Osteocyte (in vitro differentiated cells): ENCODE data around the gene ABHD2. TPM values are rescaled to one million over a fixed set of nuclear protein-coding genes. Genes with fewer than 3 reads are reported as not detected.
A peak's percentile ranks its signal among the peaks of the same experiment; 100 is the strongest.

ENCODE experiments used
- DNase-seq: peaks from one replicate; pipeline ENCODE4 v3.0.0; 2021; ENCODE audit warnings: mixed read lengths; ENCODE audit not compliant: unreplicated experiment; ENCODE audit errors: extremely low spot score
- H3K27ac Mint-ChIP-seq: one replicate; pipeline ENCODE4 v1.8.0; 2021; ENCODE audit warnings: mild to moderate bottlenecking, mixed read lengths; ENCODE audit not compliant: unreplicated experiment
- H3K27me3 Mint-ChIP-seq: one replicate; pipeline ENCODE4 v1.8.0; 2021; ENCODE audit warnings: mixed read lengths; ENCODE audit not compliant: unreplicated experiment
- H3K36me3 Mint-ChIP-seq: one replicate; pipeline ENCODE4 v1.8.0; 2021; ENCODE audit warnings: mixed read lengths; ENCODE audit not compliant: unreplicated experiment
- H3K4me1 Mint-ChIP-seq: one replicate; pipeline ENCODE4 v1.8.0; 2021; ENCODE audit warnings: mixed read lengths; ENCODE audit not compliant: unreplicated experiment
- H3K4me3 Mint-ChIP-seq: one replicate; pipeline ENCODE4 v1.8.0; 2021; ENCODE audit warnings: mild to moderate bottlenecking, moderate library complexity, mixed read lengths; ENCODE audit not compliant: unreplicated experiment
- H3K9me3 Mint-ChIP-seq: one replicate; pipeline ENCODE4 v1.8.0; 2021; ENCODE audit warnings: mixed read lengths; ENCODE audit not compliant: unreplicated experiment
- total RNA-seq: library from RNA; stranded (reverse); gene quantifications from 2 replicates; pipeline ENCODE4 v1.2.1, GENCODE V29; 2021
- TF ChIP-seq, protein P1 (sequence below): fragments of 200-600 bp; sonication (generic); IDR thresholded peaks from 2 replicates; pipeline ENCODE4 v1.5.0; 2021; ENCODE audit warnings: antibody characterized with exemption, mild to moderate bottlenecking, moderate library complexity

The ABHD2 gene
- total RNA-seq, 1 donor from 2014 or later: 85.7 TPM

- no peak for DNase-seq
- Mint-ChIP-seq H3K9me3 (no peaks in the 10 kb centered on the region), H3K27ac (no peak overlapping the region), H3K4me3 (no peak overlapping the region), H3K36me3 (peaks cover 19% of the 10 kb centered on the region), H3K27me3 (no peaks in the 10 kb centered on the region), H3K4me1 (no peaks in the 10 kb centered on the region)
- TF ChIP-seq, protein P1, sequence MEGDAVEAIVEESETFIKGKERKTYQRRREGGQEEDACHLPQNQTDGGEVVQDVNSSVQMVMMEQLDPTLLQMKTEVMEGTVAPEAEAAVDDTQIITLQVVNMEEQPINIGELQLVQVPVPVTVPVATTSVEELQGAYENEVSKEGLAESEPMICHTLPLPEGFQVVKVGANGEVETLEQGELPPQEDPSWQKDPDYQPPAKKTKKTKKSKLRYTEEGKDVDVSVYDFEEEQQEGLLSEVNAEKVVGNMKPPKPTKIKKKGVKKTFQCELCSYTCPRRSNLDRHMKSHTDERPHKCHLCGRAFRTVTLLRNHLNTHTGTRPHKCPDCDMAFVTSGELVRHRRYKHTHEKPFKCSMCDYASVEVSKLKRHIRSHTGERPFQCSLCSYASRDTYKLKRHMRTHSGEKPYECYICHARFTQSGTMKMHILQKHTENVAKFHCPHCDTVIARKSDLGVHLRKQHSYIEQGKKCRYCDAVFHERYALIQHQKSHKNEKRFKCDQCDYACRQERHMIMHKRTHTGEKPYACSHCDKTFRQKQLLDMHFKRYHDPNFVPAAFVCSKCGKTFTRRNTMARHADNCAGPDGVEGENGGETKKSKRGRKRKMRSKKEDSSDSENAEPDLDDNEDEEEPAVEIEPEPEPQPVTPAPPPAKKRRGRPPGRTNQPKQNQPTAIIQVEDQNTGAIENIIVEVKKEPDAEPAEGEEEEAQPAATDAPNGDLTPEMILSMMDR: no peak
These were observed 62.0 kb downstream of the ABHD2 start for GRCh38 chr15:89150287-89150686.

DNA sequence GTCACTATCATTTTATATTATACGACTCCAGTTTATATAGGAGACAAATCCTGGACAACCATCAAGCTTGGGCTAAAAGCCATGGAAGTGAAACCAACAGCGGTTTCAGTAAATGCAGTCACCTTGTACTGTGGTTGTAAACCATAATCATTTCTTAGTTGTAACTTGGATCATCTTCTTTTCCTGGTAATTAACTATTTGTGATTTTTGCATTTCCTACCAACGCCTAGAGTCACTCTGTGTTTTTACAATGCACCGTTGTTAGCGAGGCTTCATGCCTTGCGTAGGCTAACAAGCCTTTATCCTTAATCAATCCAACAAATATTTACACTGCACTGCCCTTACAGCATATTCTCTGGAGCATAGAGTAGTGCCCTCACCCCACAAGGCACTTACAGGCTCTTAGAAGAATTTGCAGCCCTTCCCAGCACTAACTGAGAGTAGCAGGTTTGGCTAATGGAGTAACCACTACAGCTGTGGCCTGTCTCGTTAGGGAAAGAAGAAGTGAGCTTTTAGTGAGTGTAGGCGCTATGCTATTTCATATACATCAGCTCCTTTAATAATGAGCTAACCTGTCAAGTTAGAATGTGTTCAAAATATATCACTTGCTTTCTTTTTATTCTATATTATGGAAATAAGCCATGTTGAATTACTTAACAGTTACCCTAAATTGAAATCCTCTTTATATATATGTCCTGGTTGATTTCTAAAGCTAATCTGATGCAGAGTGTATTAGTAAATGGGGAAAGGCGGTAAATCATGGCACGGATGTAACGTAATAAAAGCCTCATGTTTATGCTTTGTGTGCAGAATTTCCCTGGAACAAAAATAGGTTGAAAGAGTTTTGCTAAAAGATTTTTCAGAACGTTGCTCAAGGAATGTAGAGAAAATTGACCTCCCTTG, 62.8 kb downstream of the ABHD2 start:
- TF ChIP-seq, protein P1: no peak
- Mint-ChIP-seq H3K4me3 (no peak overlapping the region), H3K36me3 (peaks cover 21% of the 10 kb centered on the region), H3K4me1 (no peaks in the 10 kb centered on the region), H3K9me3 (no peaks in the 10 kb centered on the region), H3K27me3 (no peaks in the 10 kb centered on the region), H3K27ac (peak overlapping the region; percentile 35)
- no peak for DNase-seq

DNA sequence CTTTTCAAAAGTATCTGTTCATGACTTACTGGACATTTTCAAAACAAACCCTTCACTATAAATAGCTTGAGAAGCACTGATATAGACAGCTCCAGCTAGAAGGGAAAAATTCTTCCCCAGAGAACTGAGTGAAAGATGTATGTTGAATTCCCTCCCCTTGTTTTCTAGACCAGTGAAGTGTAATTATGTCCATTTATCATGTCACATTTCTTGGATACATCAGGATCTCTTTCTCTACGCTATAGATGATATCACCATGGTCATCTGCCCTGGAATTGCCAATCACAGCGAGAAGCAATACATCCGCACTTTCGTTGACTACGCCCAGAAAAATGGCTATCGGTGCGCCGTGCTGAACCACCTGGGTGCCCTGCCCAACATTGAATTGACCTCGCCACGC, 66.9 kb downstream of the ABHD2 start:
- no peak for DNase-seq
- Mint-ChIP-seq H3K27me3 (no peaks in the 10 kb centered on the region), H3K9me3 (no peaks in the 10 kb centered on the region), H3K4me3 (no peak overlapping the region), H3K4me1 (no peaks in the 10 kb centered on the region), H3K27ac (no peak overlapping the region), H3K36me3 (peaks cover 40% of the 10 kb centered on the region)
- TF ChIP-seq, protein P1: no peak

- no peak for DNase-seq
- Mint-ChIP-seq H3K4me1 (no peaks in the 10 kb centered on the region), H3K36me3 (peaks cover 40% of the 10 kb centered on the region), H3K4me3 (no peak overlapping the region), H3K27ac (no peak overlapping the region), H3K9me3 (no peaks in the 10 kb centered on the region), H3K27me3 (no peaks in the 10 kb centered on the region)
- TF ChIP-seq, protein P1: no peak
These were observed 67.4 kb downstream of the ABHD2 start for GRCh38 chr15:89155656-89156055.

DNA sequence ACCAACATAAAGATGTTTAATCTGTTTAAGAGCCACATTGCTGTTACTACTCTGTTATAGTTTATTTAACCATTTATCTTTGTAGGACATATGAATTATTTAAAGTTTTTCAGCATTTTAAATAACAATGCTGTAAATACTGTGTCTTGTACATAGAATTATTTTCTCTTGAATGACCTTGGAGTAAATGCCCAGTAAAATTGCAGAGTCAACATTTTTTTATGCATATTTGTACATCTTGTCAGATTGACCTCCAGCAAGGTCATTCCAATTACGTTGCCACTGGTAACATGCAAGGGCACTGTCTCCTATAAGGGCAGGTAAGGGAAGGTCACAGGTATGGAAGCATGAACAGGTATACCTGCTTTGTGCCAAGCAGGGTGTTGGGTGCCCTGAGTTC, 68.8 kb downstream of the ABHD2 start:
- Mint-ChIP-seq H3K27me3 (no peaks in the 10 kb centered on the region), H3K9me3 (no peaks in the 10 kb centered on the region), H3K4me1 (no peaks in the 10 kb centered on the region), H3K36me3 (peaks cover 36% of the 10 kb centered on the region), H3K4me3 (no peak overlapping the region), H3K27ac (no peak overlapping the region)
- DNase-seq: no peak
- TF ChIP-seq, protein P1: no peak
